GM19463 (cell line): ENCODE results near the gene KBTBD8.
A peak's percentile ranks its signal among the peaks of the same experiment; 100 is the strongest.

Source experiments
- ATAC-seq: cut with Tn5 transposase; IDR thresholded peaks from one replicate; pipeline ENCODE4 v1.9.1; 2021; ENCODE audit warnings: mild to moderate bottlenecking, moderate library complexity; ENCODE audit not compliant: unreplicated experiment

The KBTBD8 gene

DNA sequence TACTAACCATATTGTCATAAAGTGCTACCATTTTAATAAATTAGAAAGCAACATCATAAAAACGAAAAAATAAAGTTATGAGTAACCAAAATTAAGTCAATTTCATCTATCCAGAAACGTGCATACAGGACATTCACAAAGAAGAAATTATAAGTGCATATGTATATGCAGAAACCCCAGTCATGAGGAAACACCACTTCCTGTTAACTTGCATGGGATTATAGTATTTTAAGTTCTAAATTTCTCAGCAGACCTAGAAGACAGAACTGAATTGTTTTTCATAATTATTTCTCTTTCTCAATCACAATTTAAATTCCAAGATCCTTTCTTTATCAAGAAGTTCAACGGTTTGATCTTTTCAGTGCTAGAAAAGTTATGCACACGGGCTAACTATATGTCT, 1.4 kb upstream of the KBTBD8 start:
- no peak for ATAC-seq

DNA sequence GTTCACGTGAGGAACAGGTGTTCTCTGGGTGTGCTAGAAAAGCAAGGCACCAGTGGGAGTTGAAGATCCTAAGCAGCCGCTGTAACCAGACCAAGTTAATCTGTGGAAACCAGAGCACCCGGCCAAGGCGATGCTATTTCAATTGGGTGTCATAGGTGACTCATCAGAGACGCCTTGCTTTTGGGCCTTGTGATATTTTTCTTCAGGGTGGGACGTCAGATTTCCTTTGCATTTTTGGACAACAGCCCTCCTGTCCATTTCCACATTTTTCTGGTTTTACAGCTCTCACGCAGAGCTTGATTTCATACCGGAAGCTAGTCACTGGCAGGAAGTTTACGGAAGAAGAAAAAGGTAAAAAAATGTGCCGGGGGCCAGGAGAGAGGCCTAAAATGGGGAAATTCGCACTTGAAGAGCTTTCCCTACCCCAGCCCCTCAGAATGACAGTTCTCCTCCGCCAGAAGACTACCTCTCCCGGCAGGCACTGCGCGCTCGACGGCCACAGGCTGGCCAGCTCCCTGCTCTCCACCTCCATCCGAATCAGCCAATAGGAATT, 471 bp upstream of the KBTBD8 start:
- ATAC-seq = no peak

DNA sequence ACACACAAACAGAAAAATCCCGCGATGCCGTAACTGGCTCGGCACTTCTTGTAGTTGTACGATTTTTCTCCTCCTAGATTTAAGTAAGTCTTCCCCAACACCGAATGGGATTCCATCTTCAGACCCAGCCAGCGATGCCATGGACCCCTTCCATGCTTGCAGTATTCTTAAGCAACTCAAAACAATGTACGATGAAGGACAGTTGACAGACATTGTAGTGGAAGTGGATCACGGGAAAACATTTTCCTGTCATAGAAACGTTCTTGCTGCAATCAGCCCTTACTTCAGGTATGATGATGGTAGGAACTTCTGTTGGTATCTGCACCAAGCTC, 763 bp downstream of the KBTBD8 start:
- no peak for ATAC-seq

DNA sequence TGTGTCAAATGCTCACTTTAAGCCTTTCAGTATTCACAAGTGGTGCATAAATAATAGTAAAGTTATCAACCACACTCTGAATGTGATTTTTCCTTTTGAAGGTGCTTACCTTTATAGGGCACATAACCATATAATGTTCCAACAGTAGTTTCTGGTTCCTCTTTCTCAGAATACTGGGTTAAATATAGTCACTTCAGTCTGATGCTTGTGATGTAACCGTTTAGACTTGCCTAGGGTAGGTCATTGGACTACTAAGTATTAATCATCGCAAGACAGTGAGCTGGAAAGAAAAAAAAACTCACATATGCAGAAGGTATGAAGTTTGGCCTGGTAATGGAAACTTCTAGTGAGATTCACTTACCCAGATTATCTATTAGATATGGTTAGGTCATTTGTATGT, 1.9 kb downstream of the KBTBD8 start:
- peak; percentile 31 for ATAC-seq

DNA sequence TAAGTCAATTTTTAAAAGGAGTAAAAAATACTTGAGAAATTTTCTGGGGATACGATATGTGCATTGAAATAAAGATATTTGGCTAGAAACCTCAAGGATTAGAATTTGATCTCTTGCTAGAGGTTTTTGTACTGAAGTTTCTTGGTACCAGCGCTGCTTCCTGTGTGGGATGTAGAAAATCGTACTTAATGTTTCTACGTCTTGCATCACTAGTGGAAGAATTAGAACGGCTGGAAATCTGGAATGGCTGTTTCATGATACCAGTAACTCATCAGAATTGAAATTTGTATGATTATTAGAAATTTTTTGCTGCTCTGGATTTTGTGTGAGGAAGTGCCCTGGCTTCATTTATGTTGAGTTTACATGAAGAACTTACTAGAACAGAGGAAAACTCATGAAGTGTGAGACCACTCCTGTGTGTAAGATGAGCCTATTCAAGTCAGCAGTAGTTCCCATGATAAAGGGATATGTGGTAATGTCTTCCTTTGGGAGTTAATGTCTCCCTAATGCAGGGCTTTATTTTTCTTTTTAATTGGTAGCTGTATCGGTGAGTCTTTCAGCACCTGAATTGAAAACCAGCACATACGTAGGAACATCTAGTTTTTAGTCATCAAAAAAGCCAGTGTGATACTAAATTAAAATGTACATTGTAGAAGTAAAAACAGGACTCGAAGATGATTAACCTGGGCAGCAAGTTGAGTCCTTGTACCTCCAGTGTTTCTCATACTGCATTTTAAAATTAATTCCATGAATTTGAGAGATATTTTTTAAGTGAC, 3.2 kb downstream of the KBTBD8 start:
- ATAC-seq = no peak

DNA sequence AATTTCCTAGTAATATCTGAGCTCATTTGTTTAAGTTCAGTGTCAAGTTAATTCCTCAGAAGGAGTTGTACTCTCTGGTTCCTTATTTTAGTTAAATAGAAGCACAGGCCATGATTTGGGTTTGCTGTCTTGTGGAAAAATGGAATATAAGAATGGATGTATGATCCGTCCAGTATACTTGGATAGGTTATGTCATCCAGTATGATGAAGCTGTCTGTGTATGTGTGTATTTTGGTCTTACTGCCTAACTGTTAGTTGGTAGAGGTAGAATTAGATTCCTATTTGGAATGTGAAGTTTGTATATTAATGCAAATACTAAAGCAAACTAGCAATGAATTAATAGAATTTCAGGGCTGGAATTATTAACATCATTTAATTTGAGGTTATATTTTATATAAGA, 7.9 kb downstream of the KBTBD8 start:
- no peak for ATAC-seq

DNA sequence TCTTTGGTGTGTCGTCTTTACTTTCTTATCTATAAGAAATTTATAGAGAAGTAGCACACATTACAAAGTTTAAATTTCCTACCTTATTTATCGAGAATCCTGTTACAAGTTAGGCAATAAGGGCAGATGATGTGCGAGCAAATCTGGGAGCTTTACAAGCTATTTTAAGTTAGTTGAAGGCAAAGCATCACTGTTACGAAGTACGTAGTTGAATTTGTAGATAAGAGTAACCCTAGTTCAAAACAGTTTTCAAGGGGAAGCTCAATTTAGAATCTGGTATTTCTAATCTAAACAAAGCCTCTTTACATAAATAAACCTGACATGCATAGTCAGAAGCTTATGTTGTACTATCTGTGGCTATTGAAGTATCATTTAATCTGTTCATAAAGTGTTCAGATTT, 8.4 kb downstream of the KBTBD8 start:
- ATAC-seq = no peak

DNA sequence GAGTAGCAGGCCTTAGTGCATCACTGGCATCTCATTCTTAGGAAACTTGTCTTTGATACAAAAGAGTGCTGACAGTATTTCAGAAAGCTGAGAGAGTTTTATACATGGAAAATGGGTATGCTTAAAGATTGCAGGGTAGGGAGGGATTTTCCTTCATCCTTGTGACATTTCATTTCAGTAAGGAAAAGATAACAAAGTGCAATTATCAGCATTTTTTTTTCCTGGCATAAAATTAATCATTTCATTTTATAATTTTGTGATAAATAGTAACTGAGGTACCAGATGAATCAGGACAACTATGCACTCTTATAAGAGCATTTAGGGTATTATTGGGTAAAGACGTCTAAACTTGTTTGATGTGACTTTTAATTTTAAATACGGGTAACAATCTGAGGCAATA, 10.3 kb downstream of the KBTBD8 start:
- ATAC-seq = no peak

DNA sequence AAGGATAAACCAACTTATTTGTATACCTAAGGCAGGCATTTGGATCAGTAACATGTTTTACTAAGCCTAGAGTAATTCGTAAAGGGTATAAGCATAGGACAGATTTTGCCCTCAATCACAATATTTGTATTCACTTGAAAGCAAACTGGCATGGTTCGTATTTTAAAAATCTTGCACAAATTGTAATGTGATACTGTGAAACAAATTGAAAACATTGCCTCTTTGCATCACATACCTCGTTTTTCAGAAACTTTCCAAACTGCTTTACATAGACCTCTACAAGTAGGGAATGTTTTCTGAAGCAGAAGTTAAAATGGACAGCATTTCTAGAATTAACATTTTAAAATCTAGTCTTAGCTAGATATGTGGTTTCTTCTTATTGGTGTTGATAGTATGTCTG, 11.6 kb downstream of the KBTBD8 start:
- no peak for ATAC-seq

DNA sequence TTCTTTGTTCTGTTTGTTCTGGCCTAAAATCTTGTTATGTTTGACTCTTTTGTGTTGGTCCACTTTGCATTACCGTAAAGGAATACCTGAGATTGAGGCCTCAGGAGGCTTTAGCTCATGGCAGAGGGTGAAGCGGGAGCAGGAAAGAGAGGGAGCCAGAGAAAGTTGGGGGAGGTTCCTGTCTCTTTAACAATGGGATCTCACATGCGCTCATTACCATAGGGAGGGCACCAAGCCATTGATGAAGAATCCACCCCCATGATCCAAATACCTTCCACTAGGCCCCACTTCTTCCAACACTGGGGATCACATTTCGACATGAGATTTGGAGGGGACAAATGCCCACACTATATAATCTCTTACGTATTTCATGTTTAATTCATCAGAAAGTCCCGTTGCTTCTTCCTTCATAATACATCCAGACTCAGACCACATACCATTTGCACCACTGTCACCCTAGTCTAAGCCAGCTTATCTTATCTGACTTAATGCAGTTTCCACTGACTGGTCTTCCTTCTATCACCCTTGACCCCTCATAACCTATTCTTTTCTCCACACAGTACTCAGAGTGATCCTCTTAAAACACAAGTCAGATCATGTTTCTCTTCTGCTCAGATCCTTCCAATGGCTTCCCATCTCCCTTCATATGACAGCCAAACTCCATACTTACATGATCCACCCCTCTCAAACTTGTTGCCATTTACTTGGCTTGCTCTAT, 13.5 kb downstream of the KBTBD8 start:
- no peak for ATAC-seq

DNA sequence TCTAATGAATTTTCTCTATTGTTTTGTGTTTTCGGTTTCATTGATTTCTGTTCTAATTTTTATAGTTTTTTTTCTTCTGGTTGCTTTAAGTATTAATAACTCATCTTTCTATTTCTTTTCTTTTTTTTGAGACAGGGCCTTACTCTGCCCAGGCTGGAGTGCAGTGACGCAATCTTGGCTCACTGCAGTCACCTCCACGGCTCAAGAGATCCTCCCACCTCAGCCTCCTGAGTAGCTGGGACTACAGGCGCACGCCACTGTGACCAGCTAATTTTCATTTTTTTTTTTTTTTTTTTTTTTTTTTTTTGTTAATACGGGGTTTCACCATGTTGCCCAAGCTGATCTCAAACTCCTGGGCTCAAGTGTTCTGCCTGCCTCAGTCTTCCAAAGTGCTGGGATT, 14.5 kb downstream of the KBTBD8 start:
- no peak for ATAC-seq

DNA sequence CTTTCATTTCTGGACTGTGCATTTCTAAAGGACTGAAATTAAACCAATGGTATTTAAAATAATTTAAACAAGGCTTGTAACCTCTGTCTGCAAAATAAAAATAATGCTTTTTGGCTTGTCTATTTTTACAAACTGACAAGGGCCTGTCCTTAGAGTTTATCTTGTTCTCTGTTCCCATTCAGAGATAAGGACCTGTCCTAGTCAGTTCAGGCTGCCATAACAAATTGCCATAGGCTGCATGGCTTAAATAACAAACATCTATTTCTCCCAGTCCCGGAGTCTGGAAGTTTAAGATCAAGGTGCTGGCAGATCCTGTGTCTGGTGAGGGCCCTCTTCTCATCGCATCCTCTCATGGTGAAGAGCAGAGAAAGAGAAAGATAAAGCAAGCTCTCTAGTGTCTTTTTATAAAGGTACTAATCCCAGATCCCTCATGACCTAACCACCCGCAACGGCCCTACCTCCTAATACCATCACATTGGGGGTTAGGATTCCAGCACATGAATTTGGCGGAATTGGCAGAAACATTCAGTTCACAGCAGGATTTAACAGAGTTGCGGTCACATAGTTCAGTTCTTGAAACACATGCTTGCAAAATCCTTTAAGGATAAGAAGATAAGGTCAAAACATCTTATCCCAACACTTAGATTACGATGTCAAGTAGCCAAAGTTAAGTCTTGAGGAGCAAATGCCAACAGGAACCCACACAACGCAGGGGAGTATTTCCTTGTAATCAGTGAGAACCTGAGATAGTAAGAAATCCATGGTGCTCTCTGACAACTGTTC, 17.8 kb downstream of the KBTBD8 start:
- ATAC-seq = no peak

DNA sequence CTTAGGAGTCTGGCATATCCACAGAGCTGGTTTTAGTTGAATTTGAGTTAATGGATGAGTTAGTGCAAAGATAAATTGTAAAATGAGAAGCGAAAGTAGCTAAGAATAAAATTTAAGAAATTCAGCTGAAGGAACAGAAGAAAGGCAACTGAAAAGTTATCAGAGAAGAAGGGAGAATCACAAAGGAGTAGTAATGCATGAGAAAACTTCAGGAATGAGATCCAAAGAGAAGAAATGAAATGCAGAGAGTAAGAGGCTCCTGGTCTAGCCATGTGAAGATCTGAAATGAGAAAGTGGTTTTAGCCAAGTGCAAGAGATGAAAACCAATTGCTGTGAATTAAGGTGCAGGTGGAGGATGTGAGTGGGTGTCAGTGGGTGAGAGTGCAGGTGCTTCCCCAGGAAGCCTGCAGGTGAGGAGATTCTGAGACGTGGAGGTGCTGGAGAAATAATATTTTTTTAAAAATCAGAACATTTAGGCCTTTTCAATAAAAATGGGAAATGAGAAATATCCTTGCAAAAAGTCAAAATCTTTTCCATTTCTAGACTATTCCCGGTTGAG, 18.5 kb downstream of the KBTBD8 start:
- ATAC-seq = no peak

DNA sequence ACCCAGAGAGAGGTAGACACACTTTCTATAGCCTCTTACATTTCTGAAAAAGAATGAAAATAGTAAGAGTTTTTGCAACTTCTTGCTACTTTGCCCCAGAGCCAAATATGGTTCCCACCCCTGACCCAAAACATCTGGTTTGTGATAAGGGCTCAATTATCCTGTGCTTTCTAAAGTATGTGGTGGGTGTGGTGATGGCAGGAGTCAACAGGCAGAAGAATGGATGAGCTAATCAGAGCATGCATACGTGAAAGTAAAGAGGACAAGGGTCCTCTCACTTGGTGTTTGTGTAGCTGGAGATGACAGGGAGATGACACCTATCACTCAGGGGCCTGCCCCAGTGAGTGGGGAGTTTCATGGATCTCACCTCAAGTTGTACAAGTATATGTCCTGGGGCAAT, 19.1 kb downstream of the KBTBD8 start:
- no peak for ATAC-seq

DNA sequence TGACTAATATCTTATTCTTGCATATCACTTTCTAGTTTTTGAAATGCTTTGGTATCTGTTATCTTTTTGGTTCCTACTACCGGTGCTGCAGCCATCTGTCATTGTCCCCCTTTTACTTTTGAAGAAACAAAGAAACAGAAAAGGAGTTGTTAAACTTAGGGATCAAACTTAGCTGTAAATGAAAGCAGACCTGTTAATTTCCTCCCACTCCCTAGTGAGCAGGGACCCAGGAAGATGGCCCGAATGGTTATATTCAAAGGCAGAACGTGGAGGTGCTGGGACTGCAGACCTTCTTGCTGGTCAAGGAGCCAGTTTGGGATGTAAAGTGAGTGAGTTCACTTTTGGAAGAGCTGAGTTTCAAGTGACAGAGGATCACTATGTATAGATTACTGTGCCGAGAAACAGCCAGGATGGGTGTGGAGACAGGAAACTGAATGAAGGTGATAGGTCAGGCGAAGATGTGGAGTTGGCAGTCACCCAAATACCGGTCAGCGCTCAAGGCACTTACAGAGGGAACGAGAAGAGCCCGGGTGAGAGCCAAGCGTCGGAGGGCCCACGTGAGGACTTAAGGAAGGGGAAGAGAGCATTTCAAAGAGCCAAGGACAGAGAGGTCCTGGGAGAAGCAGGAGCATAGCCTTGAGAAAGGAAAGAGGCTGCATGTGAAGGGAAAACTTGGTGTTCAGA, 20.1 kb downstream of the KBTBD8 start:
- ATAC-seq = peak; percentile 36

DNA sequence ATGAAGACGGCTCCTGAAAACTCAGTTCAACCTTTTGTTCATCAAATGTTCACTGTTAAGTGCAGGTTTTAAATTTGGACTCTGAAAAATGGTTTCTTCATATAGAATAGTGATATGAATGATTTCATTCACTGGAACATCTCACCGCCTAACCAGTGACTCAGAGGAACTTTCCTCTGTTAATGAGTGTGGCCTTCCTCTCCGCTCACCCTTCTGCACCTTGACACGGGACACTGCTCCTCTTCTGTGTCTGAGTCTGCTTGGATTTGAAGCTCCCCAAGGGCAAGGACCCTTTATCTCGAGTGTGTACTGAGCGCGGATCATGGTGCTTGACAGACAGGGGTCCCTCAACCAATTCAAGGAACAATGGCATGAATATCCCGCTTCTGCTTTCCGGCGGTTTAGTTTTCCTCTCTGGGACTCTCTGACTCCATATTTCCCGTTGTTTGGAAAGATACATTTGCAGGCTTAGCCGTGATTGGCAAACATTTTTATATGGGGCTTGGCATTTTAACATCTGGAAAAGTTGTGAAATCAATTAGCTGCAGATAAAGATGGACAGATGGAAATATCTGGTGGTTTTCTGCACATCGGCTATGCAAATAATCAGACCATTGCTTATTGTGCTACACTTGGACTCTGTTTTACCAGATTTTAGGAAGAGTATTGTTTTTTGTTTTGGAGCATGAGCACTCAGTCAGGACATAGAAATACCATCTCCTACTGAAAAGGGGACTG, 20.9 kb downstream of the KBTBD8 start:
- ATAC-seq = peak; percentile 71

DNA sequence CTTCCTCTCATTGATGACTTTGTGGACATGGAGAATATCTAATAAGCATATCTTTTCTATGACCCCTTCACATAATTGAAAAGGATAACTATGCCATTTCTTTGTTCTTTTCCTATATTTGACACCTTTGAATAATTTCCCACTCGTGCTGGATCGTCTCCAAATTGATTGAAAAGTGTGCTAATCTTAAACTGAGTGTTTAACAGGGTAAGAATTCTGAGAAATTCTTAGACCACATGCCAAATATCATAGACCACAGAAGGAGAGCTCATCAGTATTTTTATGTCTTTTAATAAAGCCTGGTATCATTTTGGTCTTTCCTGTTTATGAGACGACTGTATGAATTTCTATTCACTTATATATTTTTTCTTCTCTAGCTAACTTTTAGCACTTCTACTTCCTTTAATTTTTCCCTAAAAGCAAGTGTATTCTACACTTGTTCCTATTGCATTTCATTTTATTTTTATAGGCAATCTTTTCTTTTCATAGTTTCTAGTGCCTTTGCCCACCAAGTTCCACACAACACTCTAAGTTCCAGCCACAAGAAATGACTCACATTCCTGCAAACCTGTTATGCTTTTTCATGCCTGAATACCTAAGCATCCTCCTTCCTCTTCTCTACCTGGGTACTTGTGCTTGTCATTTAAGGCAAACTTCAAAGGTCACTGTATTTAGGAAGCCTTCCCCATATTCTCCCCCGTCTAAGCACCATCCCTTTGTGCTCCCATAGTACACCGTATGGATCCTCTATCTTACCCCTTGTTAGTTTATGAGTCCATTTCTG, 30.1 kb downstream of the KBTBD8 start:
- ATAC-seq = no peak

DNA sequence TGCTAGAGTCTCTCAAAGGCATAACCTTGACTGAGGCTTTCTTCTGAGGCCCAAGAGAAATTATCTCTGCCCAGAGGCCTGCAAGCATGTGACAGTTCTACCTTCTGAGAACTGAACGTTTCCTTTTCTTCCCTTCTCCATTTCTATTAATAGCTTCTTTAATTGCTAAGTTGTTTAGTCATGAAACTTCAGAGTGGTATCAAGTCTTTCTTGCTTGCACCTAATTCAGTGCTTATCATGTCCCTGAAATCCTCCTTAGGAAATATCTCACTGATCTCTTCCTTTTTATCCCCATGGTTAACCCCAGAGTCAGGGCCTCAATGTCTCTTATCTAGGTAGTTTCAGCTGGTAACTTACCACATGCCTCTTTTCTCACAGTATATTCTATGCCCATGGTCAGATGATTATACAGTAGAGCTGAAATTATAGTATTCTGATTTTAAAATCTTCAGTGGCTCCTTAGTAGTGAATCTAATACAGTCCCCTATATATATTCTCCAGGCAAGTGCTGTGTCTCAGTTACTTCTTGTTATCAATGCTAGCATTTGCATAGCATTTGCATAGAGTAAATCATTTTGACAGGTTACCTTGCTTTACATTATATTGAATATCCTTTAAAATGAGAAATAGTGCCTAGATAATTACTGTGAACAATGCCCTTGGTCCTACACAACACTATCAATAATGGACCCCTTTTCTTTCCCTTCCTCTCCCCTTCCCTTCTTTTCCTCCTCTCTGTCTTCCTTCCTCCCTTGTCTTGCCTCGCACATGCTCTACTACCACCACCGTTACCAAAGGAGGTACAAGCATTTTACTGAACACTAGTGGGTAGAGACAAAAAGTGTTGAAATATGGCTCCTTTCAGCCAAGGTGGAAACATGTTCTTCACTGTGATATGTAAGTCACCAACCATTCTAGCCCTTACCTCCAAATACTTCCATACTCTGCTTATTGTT, 33.0 kb downstream of the KBTBD8 start:
- no peak for ATAC-seq
